HG02852 (cell line): ENCODE measurements around the gene RABGAP1L.
A peak's percentile ranks its signal among the peaks of the same experiment; 100 is the strongest.
"Not testable (repeated sequence)": the region's sequence is repeated elsewhere in the genome, so short reads cannot be mapped to it uniquely, and the experiment has no call there.

Source experiments
- ATAC-seq: cut with Tn5 transposase; IDR thresholded peaks from one replicate; pipeline ENCODE4 v1.9.1; 2021; ENCODE audit warnings: mild to moderate bottlenecking, moderate library complexity; ENCODE audit not compliant: unreplicated experiment

Gene RABGAP1L

DNA sequence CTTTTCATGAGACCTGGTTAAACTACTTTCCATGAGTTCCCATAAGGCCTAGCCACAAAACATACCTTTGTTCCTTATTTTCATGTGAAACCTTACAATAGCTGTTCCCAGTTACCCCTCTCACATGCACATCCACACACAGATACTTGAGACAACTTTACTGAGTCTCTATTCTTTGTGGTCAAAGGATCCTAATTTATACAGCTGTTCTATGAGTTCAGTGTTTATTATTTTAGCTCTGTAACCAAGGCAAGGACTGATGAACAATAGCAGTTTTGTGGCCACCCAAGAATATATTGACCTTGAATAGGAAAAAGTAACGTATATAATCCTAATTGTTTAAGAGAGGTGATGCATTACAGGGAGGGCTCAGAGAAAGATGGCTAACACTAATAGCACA lies 679.9 kb downstream of the RABGAP1L start:
- no peak for ATAC-seq

DNA sequence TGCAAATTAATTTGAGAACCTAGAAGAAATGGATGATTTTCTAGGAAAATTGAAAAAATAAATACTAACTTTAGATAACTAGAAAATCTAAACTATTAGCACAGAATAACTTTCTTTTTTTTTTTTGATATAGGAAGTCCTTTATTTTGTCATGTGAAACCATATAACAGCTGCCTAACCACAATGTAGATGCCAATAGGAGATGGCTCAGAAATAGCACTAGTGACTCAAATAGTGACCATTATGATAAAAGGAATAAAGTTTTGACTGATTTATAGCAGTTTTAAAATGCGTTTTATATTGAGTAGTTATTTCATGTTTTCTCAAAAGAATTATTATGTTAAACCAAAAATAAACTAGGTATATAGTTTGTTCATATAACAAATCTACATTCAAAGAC lies 682.4 kb downstream of the RABGAP1L start:
- peak; percentile 51 for ATAC-seq

DNA sequence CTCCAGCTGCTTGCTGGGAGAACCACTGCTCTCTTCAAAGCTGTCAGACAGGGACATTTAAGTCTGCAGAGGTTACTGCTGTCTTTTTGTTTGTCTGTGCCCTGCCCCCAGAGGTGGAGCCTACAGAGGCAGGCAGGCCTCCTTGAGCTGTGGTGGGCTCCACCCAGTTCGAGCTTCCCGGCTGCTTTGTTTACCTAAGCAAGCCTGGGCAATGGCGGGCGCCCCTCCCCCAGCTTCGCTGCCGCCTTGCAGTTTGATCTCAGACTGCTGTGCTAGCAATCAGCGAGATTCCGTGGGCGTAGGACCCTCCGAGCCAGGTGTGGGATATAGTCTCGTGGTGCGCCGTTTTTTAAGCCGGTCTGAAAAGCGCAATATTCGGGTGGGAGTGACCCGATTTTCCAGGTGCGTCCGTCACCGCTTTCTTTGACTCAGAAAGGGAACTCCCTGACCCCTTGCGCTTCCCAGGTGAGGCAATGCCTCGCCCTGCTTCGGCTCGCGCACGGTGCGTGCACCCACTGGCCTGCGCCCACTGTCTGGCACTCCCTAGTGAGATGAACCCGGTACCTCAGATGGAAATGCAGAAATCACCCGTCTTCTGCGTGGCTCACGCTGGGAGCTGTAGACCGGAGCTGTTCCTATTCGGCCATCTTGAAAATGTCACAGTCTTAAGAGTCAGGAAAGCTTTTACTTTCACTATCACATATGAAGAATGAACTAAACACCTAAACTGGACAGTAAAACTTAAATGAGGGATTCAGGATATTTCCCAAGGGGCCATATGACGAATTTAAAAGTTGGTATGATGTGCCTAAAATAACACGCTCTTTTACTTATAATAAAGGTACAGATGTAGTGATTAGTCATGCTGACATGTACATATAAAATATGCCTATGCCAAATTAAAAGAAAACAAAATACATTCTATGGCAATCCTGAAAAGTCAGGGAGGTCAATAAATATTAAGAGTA lies 689.6 kb downstream of the RABGAP1L start:
- not testable (repeated sequence) for ATAC-seq

DNA sequence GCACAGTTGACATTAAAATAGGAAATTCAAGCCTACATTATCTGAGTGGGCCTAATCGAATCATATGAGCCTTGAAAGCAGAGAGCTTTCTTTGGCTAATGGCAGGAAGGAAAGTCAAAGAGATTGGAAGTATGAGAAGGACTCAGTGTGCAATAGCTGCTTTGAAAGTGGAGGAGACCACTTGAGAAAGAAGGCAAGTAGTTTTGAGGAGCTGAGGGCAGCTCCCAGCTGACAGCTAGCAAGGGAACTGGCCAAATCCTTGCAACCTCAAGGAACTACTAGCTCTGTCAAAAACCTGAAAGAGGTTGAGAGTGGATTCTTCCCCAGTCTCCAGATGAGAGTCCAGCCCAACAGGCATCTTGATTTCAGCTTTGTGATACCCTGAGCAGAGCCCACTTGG lies 691.4 kb downstream of the RABGAP1L start:
- ATAC-seq = no peak

DNA sequence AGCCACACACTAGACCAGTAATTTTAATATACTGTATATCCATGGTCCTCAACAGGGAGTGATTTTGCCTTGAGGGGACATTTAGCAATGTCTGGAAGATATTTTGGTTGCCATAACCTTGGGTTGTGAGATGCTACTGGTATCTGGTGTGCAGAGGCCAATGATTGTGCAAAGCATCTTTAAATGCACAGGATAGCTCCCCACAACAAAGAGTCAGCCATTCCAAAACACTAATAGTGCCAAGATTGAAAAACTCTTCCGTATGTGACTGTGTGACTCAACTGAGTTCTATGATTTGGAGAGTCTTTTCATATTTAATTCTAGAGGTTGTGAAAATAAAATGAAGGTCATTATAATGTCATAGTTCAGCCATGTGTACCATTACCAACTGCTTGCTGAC lies 699.0 kb downstream of the RABGAP1L start:
- ATAC-seq = no peak

DNA sequence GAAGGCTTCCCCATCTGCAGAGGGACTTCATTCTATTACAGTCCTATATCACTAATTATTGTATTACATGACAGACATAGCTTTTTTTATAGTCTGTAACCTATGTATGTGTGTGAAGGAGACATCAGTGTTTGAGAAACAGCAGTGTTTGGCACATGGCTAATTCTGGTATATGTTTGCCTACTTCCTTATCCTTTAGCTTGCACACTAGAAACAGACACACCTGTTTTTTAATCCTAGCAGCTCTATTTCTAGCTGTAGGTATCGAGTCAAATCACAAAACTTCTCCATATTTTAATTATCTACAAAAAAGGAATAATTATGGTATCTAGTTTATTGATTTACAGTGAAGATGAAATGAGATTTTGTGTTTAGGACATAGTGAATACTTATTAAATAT lies 711.0 kb downstream of the RABGAP1L start:
- ATAC-seq = no peak

DNA sequence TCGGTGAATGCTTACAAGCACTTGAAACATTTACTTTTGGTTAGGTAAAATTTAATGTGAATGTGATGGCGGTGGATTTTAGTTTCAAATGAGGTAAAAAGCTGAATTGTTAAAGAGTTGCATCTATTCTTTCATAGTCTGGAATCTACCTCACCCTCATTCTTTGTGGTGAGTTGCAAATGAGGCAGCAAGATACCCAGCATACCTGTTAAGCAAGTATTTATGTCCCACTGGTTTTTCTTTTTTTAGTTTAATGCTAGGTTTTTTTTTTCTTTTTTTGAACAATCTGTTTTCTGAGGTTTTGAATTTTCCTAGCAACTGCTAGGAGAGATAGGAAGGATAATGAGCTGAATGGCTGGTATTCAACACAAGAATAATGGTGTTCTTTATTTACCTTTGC lies 712.6 kb downstream of the RABGAP1L start:
- ATAC-seq = no peak

DNA sequence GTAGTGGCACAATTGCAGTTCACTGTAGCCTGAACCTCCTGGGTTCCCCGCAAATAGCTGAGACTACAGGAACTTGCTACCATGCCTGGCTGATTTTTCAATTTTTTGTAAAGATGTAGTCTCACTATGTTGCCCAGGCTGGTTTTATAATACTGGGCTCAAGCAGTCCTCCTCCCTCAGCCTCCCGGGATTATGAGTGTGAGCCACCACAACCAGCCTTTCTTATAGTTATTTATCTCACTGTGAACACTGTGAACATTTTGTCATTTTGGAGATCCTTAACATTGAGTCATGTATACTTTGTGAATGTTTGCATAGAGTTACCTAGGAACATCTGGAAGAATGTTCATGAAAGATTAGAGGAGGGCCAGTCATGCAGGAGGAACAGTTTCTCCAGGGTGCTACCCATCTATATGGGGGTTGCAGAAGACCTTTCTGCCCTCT lies 713.3 kb downstream of the RABGAP1L start:
- ATAC-seq = no peak

DNA sequence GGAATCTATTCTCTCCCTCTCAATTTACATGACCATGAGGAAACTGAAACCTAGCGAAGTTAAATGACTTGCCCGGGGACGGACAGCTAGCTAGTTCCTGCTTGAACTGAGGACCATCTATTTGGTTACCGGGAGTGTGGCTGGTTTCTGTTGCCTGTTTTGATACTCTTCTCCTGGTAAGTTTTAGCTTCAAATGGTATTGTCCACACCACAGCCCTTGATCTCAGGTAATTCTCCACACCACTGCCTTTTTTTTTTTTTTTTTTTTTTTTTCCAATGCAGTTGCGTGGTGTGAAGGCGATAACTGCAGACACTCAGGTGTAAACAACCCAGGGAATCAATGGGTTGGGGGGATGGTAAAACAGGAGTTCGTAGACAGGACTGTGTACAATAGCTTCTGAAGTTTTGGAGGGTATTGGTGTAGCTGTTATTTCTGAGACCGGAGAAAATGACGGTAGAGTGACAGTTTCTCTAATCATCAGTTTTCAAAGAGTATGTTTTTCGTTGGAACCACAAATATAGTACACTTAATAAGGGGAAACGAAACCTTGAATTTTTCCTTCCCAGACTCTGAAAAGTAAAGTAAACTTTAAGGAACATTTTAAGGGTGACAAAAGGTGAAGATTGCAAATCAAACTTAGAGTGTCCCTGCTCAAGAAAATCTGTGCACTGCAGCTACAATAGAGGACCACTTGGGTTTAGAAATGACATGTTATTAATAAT lies 715.2 kb downstream of the RABGAP1L start:
- ATAC-seq = peak; percentile 65

DNA sequence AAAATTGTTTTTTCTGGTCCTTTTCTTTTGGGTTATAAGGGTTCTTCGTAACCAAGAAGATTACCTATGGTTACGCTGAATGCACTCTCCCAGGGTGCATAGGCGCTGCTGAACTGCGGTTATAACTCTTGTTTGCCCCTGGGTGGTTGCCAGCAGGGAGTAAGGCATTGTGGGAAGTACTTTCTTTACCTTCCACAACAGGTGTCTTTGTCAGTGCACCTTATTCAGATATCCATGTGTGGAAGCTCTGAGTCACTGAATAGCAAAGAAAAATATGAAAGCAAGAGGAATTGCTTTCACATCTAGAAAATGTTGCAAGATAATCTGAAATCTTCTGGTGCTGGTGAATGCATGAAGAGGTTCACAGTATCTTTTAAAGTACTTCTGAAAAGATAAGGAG lies 716.0 kb downstream of the RABGAP1L start:
- ATAC-seq = no peak

DNA sequence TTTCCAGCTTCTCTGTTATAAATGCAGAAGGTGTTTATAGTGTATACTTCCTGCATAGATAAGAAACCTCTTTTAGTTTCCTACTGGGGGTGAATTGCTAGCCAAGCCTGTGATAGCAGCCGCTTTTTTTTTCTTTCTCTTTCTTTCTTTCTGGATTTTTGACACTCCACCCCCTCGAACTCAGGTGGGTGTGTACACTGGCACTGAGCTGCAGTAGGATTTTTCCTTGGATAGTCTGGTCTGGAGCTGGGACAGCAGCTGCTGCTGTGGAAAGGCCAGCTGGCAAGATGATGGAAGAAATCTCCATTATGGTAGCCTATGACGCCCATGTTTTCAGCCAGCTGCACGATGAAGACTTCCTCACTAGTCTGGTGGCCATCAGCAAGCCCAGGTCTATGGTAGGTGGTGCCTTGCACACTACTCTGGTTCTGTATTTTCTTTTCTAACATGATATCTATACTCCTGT lies 717.9 kb downstream of the RABGAP1L start:
- ATAC-seq = no peak

DNA sequence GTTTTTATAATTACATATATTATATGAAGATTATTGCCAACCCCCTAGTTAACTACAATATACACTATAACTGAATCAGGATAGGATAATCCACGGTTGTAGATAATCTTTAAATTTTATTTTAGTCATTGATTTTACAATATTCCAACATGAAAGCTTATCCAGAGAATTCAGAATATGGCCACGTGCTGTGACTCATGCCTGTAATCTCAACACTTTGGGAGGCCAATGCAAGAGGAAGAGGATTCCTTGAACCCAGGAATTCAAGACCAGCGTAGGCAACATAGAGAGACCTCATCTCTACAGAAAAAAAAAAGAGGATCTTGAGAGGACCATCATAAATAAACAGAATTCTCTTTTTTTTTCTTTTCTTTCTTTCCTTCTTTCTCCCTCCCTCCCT lies 720.9 kb downstream of the RABGAP1L start:
- no peak for ATAC-seq

DNA sequence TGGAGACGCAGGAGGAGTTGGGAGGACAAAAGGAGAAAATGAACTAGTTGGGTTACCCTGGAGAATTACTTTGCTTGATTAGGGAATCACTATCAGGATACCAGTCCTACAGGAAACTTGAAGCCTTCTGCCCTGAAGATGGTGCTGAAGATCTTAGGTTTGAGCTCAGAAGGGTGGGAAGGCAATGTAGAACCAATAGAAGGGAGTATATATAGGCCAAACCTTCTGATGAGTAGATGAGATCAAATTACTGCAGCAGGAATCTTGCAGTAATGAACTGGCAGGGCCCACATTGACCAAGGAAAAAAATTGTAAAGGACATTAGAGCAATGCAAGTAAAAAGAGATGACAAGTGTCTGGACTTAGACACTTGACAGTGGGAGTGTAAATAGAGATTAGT lies 724.1 kb downstream of the RABGAP1L start:
- no peak for ATAC-seq

DNA sequence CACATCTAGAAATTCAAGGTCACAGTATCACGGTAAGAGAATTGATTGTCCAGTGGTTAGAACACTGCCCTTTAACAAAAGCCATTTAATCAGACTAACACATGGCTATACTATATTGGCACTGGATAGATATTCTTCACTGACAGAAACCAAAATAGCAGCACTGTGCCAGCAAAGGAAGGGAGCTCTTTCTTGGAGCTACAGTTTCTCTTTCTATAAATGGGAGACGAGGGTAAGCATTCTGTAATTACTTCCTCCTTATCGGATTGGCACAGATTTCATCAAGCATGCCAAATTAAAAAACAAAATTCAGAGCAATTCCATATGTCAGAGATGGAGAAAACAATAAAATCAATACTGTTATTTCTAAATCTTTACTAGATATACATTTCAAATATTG lies 724.7 kb downstream of the RABGAP1L start:
- ATAC-seq = no peak

DNA sequence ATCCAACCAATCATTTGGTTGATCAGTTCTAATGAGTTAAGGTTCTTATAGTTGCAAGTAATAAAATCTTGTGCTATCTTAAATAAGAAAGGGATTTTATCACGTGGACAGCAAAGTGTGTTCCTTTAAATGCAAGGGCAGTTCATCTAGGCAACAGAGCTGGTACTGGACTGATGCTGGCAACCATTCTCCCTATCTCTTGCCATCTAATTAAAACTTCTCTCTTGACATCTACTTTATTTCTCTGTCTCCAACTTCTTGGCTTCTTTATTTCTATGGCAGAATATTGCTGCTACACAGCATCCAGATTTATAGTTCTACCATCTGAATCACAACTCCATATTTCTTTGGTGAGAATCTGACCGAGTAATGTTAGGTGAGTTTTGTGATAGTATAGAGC lies 725.2 kb downstream of the RABGAP1L start:
- no peak for ATAC-seq

DNA sequence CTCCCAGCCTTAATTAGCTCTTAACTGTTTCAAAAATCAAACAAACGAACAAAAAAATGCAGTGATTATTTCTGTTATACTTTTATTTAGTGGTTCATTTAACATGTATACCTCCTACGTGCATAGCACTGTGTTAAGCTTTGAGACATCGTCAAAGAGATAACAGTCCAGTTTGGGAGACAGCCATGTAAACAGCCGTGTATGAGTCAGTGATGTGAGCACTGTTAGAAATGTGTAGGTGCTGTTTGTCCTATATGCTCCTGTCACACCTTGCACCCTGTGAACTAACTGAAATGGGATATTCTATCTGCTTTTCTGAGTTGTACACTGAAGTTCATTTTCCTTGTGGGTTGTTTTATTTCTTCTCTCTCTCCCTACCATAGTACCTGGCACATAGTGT lies 730.7 kb downstream of the RABGAP1L start:
- no peak for ATAC-seq

DNA sequence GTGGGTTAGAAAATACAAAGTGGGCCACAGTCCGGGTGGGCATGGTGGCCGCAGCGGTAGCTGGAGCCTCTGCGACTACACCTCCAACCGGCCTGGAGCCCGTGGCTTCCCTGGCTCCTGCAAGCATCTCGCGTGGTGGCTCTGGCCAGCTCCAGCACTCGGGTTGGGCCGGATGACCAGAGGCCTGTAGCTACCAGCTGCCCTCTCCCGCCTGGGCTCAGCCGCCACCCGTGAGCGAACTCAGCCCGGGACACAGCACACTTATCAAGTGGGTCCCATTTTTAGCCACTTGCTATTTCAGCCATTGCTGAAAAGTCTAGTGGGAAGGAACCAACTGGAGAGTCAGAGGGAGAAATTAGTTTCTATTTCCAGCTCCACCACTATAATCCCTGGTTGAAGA lies 732.7 kb downstream of the RABGAP1L start:
- no peak for ATAC-seq

DNA sequence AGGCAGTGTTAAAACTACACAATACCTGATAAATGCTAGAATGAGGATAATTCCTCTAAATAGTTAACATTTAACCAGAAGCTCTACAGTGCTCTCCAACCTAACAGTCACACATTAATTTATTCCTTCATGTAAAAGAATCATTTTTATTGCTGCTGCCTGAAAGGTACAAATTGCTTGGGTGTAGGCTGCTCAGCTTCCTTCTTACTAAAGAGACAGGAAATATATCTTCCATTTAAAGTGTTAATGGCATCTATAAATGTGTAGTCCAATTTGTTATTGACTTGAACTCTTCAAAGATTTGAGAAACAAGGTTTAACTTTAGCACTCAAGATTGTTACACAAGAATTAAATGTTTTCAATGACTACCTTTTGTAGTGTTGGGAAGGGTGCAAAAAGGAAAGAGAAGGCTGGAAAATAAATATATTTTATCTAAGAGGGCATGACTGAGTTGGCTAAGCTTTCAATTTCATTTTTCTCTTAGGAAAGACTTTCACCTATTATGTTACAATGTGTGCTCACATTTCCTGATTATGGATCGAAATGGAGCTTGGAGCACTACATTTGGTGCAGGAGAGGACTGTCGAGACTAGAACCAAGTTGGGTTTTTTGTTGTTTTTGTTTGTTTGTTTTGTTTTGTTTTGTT lies 734.9 kb downstream of the RABGAP1L start:
- ATAC-seq = no peak

DNA sequence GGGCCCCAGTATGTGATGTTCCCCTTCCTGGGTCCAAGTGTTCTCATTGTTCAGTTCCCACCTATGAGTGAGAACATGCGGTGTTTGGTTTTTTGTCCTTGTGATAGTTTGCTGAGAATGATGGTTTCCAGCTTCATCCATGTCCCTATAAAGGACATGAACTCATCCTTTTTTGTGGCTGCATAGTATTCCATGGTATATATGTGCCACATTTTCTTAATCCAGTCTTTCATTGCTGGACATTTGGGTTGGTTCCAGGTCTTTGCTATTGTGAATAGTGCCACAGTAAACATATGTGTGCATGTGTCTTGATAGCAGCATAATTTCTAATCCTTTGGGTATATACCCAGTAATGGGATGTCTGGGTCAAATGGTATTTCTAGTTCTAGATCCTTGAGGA lies 736.3 kb downstream of the RABGAP1L start:
- ATAC-seq = not testable (repeated sequence)

DNA sequence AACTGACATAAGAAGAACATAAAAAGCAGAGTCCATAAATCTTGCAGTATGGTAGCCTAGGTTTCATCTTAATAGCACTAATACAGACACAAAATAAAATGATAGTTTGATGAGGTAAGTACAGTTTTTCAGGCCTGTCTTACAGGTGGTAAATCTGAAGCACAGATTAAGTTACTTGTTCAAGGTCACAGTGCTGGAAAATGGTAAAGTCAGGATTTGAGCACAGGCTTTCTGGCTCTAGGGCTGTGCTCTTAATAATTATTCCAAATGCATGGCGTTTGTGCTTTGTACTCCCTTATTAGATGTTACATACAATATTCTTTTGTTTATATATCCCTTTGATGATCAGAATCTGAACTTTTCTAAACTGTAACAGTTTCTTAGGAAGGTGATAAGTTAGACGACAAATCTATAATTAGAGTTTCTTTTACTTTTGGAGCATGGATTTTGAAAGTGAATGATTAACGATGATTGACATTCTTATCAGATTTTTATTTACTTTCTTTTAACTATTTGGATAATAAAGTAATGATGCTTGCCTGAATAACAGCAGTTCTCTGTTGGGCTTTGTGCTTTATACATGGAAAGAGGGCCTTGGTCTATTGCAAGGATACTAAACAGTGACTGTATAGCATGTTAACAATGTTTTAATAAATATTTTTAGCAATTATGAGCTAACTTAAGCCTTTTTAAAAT lies 738.9 kb downstream of the RABGAP1L start:
- ATAC-seq = no peak

DNA sequence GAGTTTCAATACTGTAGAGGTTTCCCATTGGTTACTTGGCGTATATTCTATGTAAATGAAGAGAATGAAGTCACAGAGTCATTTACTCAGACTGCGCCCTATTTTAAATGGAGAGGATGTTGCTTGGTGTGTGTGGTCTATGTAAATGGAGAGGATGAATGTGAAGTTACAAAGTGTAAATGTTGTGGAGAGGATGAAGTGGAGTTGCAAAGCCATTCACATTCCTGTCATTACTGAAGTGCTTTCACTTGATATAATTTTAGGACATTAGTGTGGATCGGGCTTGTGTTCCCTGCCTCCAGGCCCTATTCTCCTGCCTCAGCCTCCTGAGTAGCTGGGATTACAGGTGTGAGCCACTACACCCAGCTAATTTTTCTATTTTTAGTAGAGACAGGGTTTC lies 741.0 kb downstream of the RABGAP1L start:
- no peak for ATAC-seq
